GM18870 (cell line): Measurements from ENCODE around the gene ITIH5.
"Not testable (repeated sequence)": the region's sequence is repeated elsewhere in the genome, so short reads cannot be mapped to it uniquely, and the experiment has no call there.

ENCODE experiments used
- ATAC-seq: cut with Tn5 transposase; IDR thresholded peaks from one replicate; pipeline ENCODE4 v1.9.1; 2021; ENCODE audit warnings: moderate library complexity; ENCODE audit not compliant: unreplicated experiment

ITIH5 gene

GRCh38 chr10:7689591-7689990, 22.8 kb upstream of the ITIH5 start:
- ATAC-seq = no peak

GRCh38 chr10:7687228-7687907, 20.6 kb upstream of the ITIH5 start:
- peak; percentile 97 for ATAC-seq

GRCh38 chr10:7686351-7687171, 19.8 kb upstream of the ITIH5 start:
- ATAC-seq = no peak

- not testable (repeated sequence) for ATAC-seq
Observed at GRCh38 chr10:7680078-7680477, 13.3 kb upstream of the ITIH5 start.

GRCh38 chr10:7679256-7679655, 12.5 kb upstream of the ITIH5 start:
- ATAC-seq = no peak

GRCh38 chr10:7672341-7673134, 5.8 kb upstream of the ITIH5 start:
- no peak for ATAC-seq

GRCh38 chr10:7670157-7670556, 3.4 kb upstream of the ITIH5 start:
- no peak for ATAC-seq

GRCh38 chr10:7667262-7668141, 736 bp upstream of the ITIH5 start:
- ATAC-seq = no peak

GRCh38 chr10:7665767-7666166, 999 bp downstream of the ITIH5 start:
- ATAC-seq = no peak

- ATAC-seq = no peak
Observed at GRCh38 chr10:7664707-7665106, 2.1 kb downstream of the ITIH5 start.

GRCh38 chr10:7662522-7662921, 4.2 kb downstream of the ITIH5 start:
- ATAC-seq = no peak

GRCh38 chr10:7659560-7659959, 7.2 kb downstream of the ITIH5 start:
- no peak for ATAC-seq

- no peak for ATAC-seq
Observed at GRCh38 chr10:7657552-7657951, 9.2 kb downstream of the ITIH5 start.

GRCh38 chr10:7657079-7657478, 9.7 kb downstream of the ITIH5 start:
- not testable (repeated sequence) for ATAC-seq

GRCh38 chr10:7651853-7652470, 14.8 kb downstream of the ITIH5 start:
- ATAC-seq = no peak

GRCh38 chr10:7649673-7650300, 17.0 kb downstream of the ITIH5 start:
- no peak for ATAC-seq

- no peak for ATAC-seq
Observed at GRCh38 chr10:7647062-7647664, 19.6 kb downstream of the ITIH5 start.

GRCh38 chr10:7642491-7643011, 24.2 kb downstream of the ITIH5 start:
- ATAC-seq = no peak
